ENCODE measurements around the gene SLC16A1.

DNA sequence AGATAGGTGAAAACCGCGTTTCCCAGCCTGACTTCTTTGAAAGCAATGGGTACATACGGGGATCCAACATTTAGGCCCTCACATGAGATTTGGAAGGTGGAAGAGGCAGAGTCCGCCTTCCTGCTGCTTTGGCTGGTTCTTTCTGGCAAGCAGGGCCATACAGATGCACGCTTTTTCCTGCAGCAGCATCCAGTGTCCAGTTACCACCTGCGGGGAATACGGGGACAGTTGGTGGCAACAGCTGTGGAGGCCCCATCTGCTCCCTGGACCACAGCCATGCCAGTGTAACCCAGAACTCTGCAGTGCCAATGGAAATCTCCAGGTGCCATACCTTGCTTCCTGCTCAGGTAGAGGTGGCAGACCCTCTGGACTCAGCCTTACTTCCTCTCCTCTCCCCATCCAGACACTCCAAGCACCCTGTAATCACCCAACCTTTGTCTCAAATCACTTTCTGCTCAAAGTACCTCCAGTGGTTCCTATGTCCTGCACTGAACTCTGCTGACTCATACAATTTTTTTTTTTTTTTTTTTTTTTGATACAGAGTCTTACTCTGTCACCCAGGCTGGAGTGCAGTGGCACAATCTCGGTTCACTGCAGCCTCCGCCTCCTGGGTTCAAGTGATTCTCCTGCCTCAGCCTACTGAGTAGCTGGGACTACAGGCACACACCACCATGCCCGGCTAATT lies 68.3 kb downstream of the SLC16A1 start:
- no peak for TF ChIP-seq GATA3 (IDR thresholded peaks at IDR 0.05; ENCODE audit: low read depth, low read length)
- no peak for TF ChIP-seq GATA2 (IDR thresholded peaks at IDR 0.05; ENCODE audit: low read depth, low read length)

Data from SH-SY5Y (cell line).